Measurements from ENCODE around the gene LTV1. TPM values are rescaled to one million over a fixed set of nuclear protein-coding genes. Genes with fewer than 3 reads are reported as not detected.
"Not testable (repeated sequence)": the region's sequence is repeated elsewhere in the genome, so short reads cannot be mapped to it uniquely, and the experiment has no call there.

LTV1 gene
- total and polyA plus RNA-seq, 2 donors (not counting 3 experiments of a cell fraction or from before 2014, with no cell fraction given): 5.2 to 26.9 TPM

- Histone ChIP-seq H2AFZ (ENCODE audit: low read depth, low read length) (no peak overlapping the region), H3K27ac (ENCODE audit: insufficient read depth, low read depth, low read length) (no peak overlapping the region), H4K20me1 (replicated peaks; ENCODE audit: control insufficient read depth, extremely low read depth, insufficient read depth, low read length) (no peaks in the 10 kb centered on the region), H3K4me2 (ENCODE audit: insufficient read depth, low read length) (no peak overlapping the region), H3K4me1 (ENCODE audit: control insufficient read depth, extremely low read depth, insufficient read depth, low read length) (no peaks in the 10 kb centered on the region), H3K27me3 (ENCODE audit: control insufficient read depth in 2 of 2, insufficient read depth in 2 of 2, low read length in 2 of 2) (peaks cover 0 to 1% of the 10 kb centered on the region in 2 experiments), H3K36me3 (ENCODE audit: control insufficient read depth in 2 of 2, extremely low read depth in 1 of 2, insufficient read depth in 2 of 2, low read length in 2 of 2) (peaks cover 2 to 11% of the 10 kb centered on the region in 2 experiments), H3K4me3 (replicated peaks in 1 of 3; ENCODE audit: insufficient read depth in 1 of 3, low read depth in 1 of 3, low read length in 3 of 3) (no peak overlapping the region), H3K79me2 (ENCODE audit: control insufficient read depth, insufficient read depth, low read length) (no peaks in the 10 kb centered on the region), H3K9me1 (replicated peaks; ENCODE audit: control insufficient read depth, extremely low read depth, insufficient read depth, low read length) (no peaks in the 10 kb centered on the region), H3K9me3 (replicated peaks; ENCODE audit: control insufficient read depth, insufficient read depth, low read length) (no peaks in the 10 kb centered on the region), H3K9ac (replicated peaks; ENCODE audit: extremely low read depth, insufficient read depth, low read length) (no peak overlapping the region)
- dilution Hi-C loops (cut with MboI; ENCODE audit: extremely low pct_ligation_motif_present, low sequenced_read_pairs) (no loop called here), intact Hi-C loops (cut with micrococcal nuclease) (no loop called here)
- FAIRE-seq (no peak), DNase-seq (ENCODE audit: low read depth, low spot score) (no peak)
- BruUV-seq (replicated peaks): no TSS peak
- ChIA-PET CTCF (no interaction called here), POLR2A (no interaction called here)
- TF ChIP-seq POLR2A (IDR thresholded peaks at IDR 0.05; ENCODE audit: low read depth, low read length): no peak
- TF ChIP-seq EZH2 (IDR thresholded peaks at IDR 0.05; ENCODE audit: borderline replicate concordance, low read depth, low read length, severe bottlenecking): no peak
- no peak for TF ChIP-seq MYC (IDR thresholded peaks at IDR 0.05; ENCODE audit: low read depth, low read length)
- TF ChIP-seq, protein P1, sequence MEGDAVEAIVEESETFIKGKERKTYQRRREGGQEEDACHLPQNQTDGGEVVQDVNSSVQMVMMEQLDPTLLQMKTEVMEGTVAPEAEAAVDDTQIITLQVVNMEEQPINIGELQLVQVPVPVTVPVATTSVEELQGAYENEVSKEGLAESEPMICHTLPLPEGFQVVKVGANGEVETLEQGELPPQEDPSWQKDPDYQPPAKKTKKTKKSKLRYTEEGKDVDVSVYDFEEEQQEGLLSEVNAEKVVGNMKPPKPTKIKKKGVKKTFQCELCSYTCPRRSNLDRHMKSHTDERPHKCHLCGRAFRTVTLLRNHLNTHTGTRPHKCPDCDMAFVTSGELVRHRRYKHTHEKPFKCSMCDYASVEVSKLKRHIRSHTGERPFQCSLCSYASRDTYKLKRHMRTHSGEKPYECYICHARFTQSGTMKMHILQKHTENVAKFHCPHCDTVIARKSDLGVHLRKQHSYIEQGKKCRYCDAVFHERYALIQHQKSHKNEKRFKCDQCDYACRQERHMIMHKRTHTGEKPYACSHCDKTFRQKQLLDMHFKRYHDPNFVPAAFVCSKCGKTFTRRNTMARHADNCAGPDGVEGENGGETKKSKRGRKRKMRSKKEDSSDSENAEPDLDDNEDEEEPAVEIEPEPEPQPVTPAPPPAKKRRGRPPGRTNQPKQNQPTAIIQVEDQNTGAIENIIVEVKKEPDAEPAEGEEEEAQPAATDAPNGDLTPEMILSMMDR (IDR thresholded peaks at IDR 0.05; ENCODE audit: extremely low read depth in 1 of 2, insufficient read depth in 1 of 2, low read depth in 1 of 2, low read length in 2 of 2): no peak
- TF ChIP-seq MAX (IDR thresholded peaks at IDR 0.05; ENCODE audit: insufficient read depth, insufficient read length): no peak
- TF ChIP-seq FOS (IDR thresholded peaks at IDR 0.05; ENCODE audit: borderline replicate concordance, insufficient read depth, low read length): no peak
- TF ChIP-seq GATA2 (IDR thresholded peaks at IDR 0.05; ENCODE audit: insufficient read depth, insufficient read length, low read depth, low read length): no peak
- no peak for TF ChIP-seq JUN (IDR thresholded peaks at IDR 0.05; ENCODE audit: borderline replicate concordance, insufficient read depth, insufficient read length, low read depth)
- no peak for TF ChIP-seq POLR2AphosphoS5 (IDR thresholded peaks at IDR 0.05; ENCODE audit: insufficient read depth, low read depth, low read length)
These were observed 24.1 kb downstream of the LTV1 start for GRCh38 chr6:143867236-143867635.

DNA sequence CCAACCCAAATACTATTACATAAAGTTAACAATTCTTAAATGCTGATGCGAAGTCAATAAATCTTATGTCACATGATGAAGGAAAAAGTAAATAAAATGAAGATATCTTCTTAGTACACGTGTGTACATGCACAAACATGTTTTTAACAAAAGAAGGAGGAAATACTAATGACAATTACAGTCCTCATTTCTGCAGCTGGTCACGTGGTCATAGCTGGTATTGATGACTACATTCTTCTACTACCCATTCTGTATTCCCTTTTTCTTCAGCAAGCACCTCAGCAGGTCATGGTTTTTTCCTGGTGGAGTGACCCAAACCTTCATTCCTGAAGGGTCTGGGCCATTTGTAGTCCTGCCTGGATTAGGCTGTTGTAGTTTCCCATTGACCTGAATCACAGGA is 25.7 kb downstream of the LTV1 start:
- H3K79me2 ChIP-seq (ENCODE audit: control insufficient read depth, insufficient read depth, low read length); FAIRE-seq; CTCF ChIA-PET; H3K9ac ChIP-seq (replicated peaks; ENCODE audit: extremely low read depth, insufficient read depth, low read length); H3K9me3 ChIP-seq (replicated peaks; ENCODE audit: control insufficient read depth, insufficient read depth, low read length); H3K9me1 ChIP-seq (replicated peaks; ENCODE audit: control insufficient read depth, extremely low read depth, insufficient read depth, low read length); intact Hi-C loops (cut with micrococcal nuclease); POLR2A ChIA-PET; H3K4me2 ChIP-seq (ENCODE audit: insufficient read depth, low read length); H3K4me1 ChIP-seq (ENCODE audit: control insufficient read depth, extremely low read depth, insufficient read depth, low read length); H3K27me3 ChIP-seq (ENCODE audit: control insufficient read depth in 2 of 2, insufficient read depth in 2 of 2, low read length in 2 of 2); DNase-seq (ENCODE audit: low read depth, low spot score); H3K36me3 ChIP-seq (ENCODE audit: control insufficient read depth in 2 of 2, extremely low read depth in 1 of 2, insufficient read depth in 2 of 2, low read length in 2 of 2); dilution Hi-C loops (cut with MboI; ENCODE audit: extremely low pct_ligation_motif_present, low sequenced_read_pairs); H2AFZ ChIP-seq (ENCODE audit: low read depth, low read length); H3K4me3 ChIP-seq (replicated peaks in 1 of 3; ENCODE audit: insufficient read depth in 1 of 3, low read depth in 1 of 3, low read length in 3 of 3); BruUV-seq (replicated peaks); H4K20me1 ChIP-seq (replicated peaks; ENCODE audit: control insufficient read depth, extremely low read depth, insufficient read depth, low read length); H3K27ac ChIP-seq (ENCODE audit: insufficient read depth, low read depth, low read length): not testable (repeated sequence)

DNA sequence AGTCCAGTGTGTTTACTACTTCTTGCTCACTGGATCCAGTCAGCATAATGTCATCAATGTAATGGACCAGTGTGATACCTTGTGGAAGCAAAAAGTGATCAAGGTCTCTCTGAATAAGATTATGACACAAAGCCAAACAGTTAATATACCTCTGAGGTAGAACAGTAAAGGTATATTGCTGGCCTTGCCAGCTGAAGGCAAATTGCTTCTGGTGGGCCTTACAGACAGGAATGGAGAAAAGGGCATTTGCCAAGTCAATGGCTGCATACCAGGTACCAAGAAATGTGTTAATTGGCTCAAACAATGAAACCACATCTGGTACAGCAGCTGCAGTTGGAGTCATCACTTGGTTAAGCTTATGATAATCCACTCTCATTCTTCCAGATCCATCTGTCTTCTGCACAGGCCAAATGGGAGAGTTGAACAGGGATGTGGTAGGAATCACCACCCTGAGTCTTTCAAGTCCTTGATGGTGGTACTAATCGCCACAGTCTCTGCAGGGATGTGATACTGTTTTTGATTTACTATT is 28.1 kb downstream of the LTV1 start:
- H3K4me3 ChIP-seq (replicated peaks in 1 of 3; ENCODE audit: insufficient read depth in 1 of 3, low read depth in 1 of 3, low read length in 3 of 3); DNase-seq (ENCODE audit: low read depth, low spot score); dilution Hi-C loops (cut with MboI; ENCODE audit: extremely low pct_ligation_motif_present, low sequenced_read_pairs); H3K4me1 ChIP-seq (ENCODE audit: control insufficient read depth, extremely low read depth, insufficient read depth, low read length); intact Hi-C loops (cut with micrococcal nuclease); FAIRE-seq; H2AFZ ChIP-seq (ENCODE audit: low read depth, low read length); H3K27ac ChIP-seq (ENCODE audit: insufficient read depth, low read depth, low read length); H3K9ac ChIP-seq (replicated peaks; ENCODE audit: extremely low read depth, insufficient read depth, low read length); BruUV-seq (replicated peaks); POLR2A ChIA-PET; H3K4me2 ChIP-seq (ENCODE audit: insufficient read depth, low read length); CTCF ChIA-PET; H3K36me3 ChIP-seq (ENCODE audit: control insufficient read depth in 2 of 2, extremely low read depth in 1 of 2, insufficient read depth in 2 of 2, low read length in 2 of 2); H4K20me1 ChIP-seq (replicated peaks; ENCODE audit: control insufficient read depth, extremely low read depth, insufficient read depth, low read length); H3K9me3 ChIP-seq (replicated peaks; ENCODE audit: control insufficient read depth, insufficient read depth, low read length); H3K27me3 ChIP-seq (ENCODE audit: control insufficient read depth in 2 of 2, insufficient read depth in 2 of 2, low read length in 2 of 2); H3K79me2 ChIP-seq (ENCODE audit: control insufficient read depth, insufficient read depth, low read length); H3K9me1 ChIP-seq (replicated peaks; ENCODE audit: control insufficient read depth, extremely low read depth, insufficient read depth, low read length): not testable (repeated sequence)

All from endothelial cell of umbilical vein (primary cell).